Gastroesophageal sphincter (tissue), 3 donors: ENCODE data around the gene RABGAP1.

Experiments
- CTCF ChIP-seq, 4 experiments: fragments of 200-600 bp in 2 of 4; fragments of 450-650 bp in 2 of 4; sonication (generic) in 1 of 4; IDR thresholded peaks; one replicate each; pipeline ENCODE4 v1.5.1; 2017 to 2019; ENCODE audit warnings: antibody characterized with exemption in 4 of 4, mild to moderate bottlenecking in 2 of 4, moderate library complexity in 2 of 4
- EP300 ChIP-seq: sonication (generic); formaldehyde crosslinking; IDR thresholded peaks from one replicate; pipeline ENCODE4 v1.6.1; 2017; ENCODE audit warnings: antibody characterized with exemption, mild to moderate bottlenecking
- POLR2A ChIP-seq, 2 donors: fragments of 450-650 bp; IDR thresholded peaks; one replicate each; pipeline ENCODE4 v1.6.1; 2017; ENCODE audit warnings: antibody characterized with exemption in 2 of 2, mild to moderate bottlenecking in 2 of 2, moderate library complexity in 1 of 2
- POLR2AphosphoS5 ChIP-seq: sonication (generic); formaldehyde crosslinking; IDR thresholded peaks from one replicate; pipeline ENCODE4 v1.6.1; 2017; ENCODE audit warnings: antibody characterized with exemption

GRCh38 chr9:123053711-123054110 lies 112.9 kb downstream of the RABGAP1 start:
- no peak for TF ChIP-seq POLR2AphosphoS5
- TF ChIP-seq CTCF (IDR thresholded peaks at IDR 0.05): no peak
- TF ChIP-seq POLR2A (IDR thresholded peaks at IDR 0.05): no peak
- no peak for TF ChIP-seq EP300
